ENCODE results near the gene HSP90AB1.

- TF ChIP-seq CHD2 (IDR thresholded peaks at IDR 0.05; ENCODE audit: low read length) (no peak), PHF8 (conservative IDR thresholded peaks at IDR 0.05; ENCODE audit: low read depth, low read length) (peak; percentile 87), EP300 (IDR thresholded peaks at IDR 0.05; ENCODE audit: borderline replicate concordance in 1 of 2, low read depth in 2 of 2, low read length in 2 of 2) (peak; percentile 21 to 23; a peak in 2 of 3 replicates), BCL11A (IDR thresholded peaks at IDR 0.05; ENCODE audit: low read depth in 2 of 2, low read length in 2 of 2) (no peak), CTCF (IDR thresholded peaks at IDR 0.05; ENCODE audit: control extremely low read depth in 1 of 3, insufficient read depth in 1 of 3, low read depth in 1 of 3, low read length in 3 of 3) (peak in 2 of 3 experiments; percentile 70 to 91; a peak in 3 of 4 replicates), CBX8 (IDR thresholded peaks at IDR 0.05; ENCODE audit: borderline replicate concordance, low read depth, low read length) (no peak)
Measured at GRCh38 chr6:44257025-44257752, 10.3 kb downstream of the HSP90AB1 start, which contains the start of gene SLC35B2.
